Natural killer cell treated with Interleukin-12 subunit alpha and Interleukin-12 subunit beta and Interleukin-15 and Interleukin-18, amount 100 ng/mL, for 72 hours (primary cell): ENCODE results near the gene CACNA1B. TPM values are rescaled to one million over a fixed set of nuclear protein-coding genes. Genes with fewer than 3 reads are reported as not detected.

Experiments used
- ATAC-seq, 2 donors: fragments of 150-1000 bp; cut with Tn5 transposase in 1 of 2; sonication (Bioruptor Pico), chemical (Tn5 transposase) in 1 of 2; 2 replicates each; pipeline ENCODE4 v1.10.0; 2021
- DNase-seq: peaks from one replicate; pipeline ENCODE4 v3.0.0; 2022; ENCODE audit warnings: low spot score
- H3K27ac Mint-ChIP-seq, 2 donors: 1 replicate in 1 of 2; 2 replicates in 1 of 2; pipeline ENCODE4 v1.8.0; 2022; ENCODE audit warnings: mixed read lengths in 2 of 2, mild to moderate bottlenecking in 1 of 2, moderate library complexity in 1 of 2
- H3K27me3 Mint-ChIP-seq, 2 donors: 1 replicate in 1 of 2; 2 replicates in 1 of 2; pipeline ENCODE4 v1.8.0; 2022; ENCODE audit warnings: mixed read lengths in 2 of 2
- H3K36me3 Mint-ChIP-seq: one replicate; pipeline ENCODE4 v1.8.0; 2022; ENCODE audit warnings: mixed read lengths
- H3K4me1 Mint-ChIP-seq, 2 donors: 1 replicate in 1 of 2; 2 replicates in 1 of 2; pipeline ENCODE4 v1.8.0; 2022; ENCODE audit warnings: low read depth in 2 of 2, mixed read lengths in 2 of 2, mild to moderate bottlenecking in 1 of 2
- H3K4me3 Mint-ChIP-seq: one replicate; pipeline ENCODE4 v1.8.0; 2022; ENCODE audit warnings: mixed read lengths
- H3K9me3 Mint-ChIP-seq: 2 replicates; pipeline ENCODE4 v1.8.0; 2022; ENCODE audit warnings: mixed read lengths
- total RNA-seq, 2 donors: library from RNA; stranded (reverse); gene quantifications; one replicate each; pipeline ENCODE4 v1.2.3, GENCODE V29; 2022

Gene CACNA1B
- total RNA-seq, 2 donors from 2014 or later, result 0.11 to 0.90 TPM

GRCh38 chr9:137972988-137973470 lies 95.4 kb downstream of the CACNA1B start:
- Mint-ChIP-seq H3K4me3 (no peak overlapping the region), H3K9me3 (no peaks in the 10 kb centered on the region), H3K27me3 (peaks cover 8 to 21% of the 10 kb centered on the region in 2 donors), H3K4me1 (no peaks in the 10 kb centered on the region), H3K36me3 (no peaks in the 10 kb centered on the region), H3K27ac (no peak overlapping the region)
- DNase-seq (no peak), ATAC-seq (no peak)

- ATAC-seq (no peak), DNase-seq (no peak)
- H3K4me3 Mint-ChIP-seq, result no peak overlapping the region
- H3K4me1 Mint-ChIP-seq, result no peaks in the 10 kb centered on the region
- no peak overlapping the region for H3K27ac Mint-ChIP-seq
- no peaks in the 10 kb centered on the region for H3K36me3 Mint-ChIP-seq
- H3K27me3 Mint-ChIP-seq, result peaks cover 8 to 17% of the 10 kb centered on the region in 2 donors
- no peaks in the 10 kb centered on the region for H3K9me3 Mint-ChIP-seq
These were observed 96.3 kb downstream of the CACNA1B start for GRCh38 chr9:137973829-137974416.

DNA sequence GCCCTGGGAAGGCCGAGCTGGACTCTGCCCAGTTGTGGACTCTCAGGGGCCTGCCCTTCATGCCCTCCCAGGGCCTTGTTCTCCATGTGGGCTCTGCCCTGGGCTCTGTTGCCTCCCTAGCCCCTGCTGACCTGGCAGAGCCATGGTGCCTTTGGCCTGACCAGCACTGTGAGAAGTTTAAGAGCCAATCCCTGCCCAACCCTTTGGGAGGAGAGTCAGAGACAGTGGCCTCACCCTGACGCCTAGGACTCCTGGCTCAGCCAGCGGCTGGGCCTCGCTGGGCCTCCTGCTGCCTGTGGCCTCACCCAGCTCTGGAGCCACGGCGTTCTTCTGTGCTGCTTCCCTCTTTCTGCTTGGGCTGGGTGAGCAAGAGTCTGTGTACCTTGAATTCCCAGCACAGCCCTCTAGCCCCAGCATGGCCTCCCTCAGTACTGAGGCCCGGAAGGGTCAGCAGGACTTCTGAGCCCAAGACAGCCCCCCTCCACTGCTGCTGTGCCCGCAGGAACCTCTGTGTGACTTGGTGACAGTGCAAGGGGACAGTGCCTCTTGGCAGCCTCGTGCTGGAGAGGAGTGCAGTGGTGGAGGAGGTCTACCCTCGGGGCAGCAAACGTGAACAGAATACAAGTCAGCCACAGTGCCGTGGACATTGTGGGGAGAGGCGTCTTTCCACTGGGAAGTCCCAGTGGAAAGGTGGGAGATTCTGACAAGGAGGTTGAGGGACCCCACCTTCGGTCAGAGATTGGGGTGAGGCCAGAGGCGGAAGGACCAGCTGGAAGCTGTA lies 97.4 kb downstream of the CACNA1B start:
- Mint-ChIP-seq H3K4me1 (no peaks in the 10 kb centered on the region), H3K9me3 (no peaks in the 10 kb centered on the region), H3K27me3 (peaks cover 5 to 7% of the 10 kb centered on the region in 2 donors), H3K36me3 (no peaks in the 10 kb centered on the region), H3K27ac (no peak overlapping the region), H3K4me3 (no peak overlapping the region)
- ATAC-seq, result no peak
- no peak for DNase-seq

- ATAC-seq (no peak), DNase-seq (no peak)
- Mint-ChIP-seq H3K27ac (no peak overlapping the region), H3K4me1 (no peaks in the 10 kb centered on the region), H3K9me3 (no peaks in the 10 kb centered on the region), H3K36me3 (no peaks in the 10 kb centered on the region), H3K27me3 (peaks cover 2 to 3% of the 10 kb centered on the region in 2 donors), H3K4me3 (no peak overlapping the region)
These were observed 97.9 kb downstream of the CACNA1B start for GRCh38 chr9:137975527-137975913.

DNA sequence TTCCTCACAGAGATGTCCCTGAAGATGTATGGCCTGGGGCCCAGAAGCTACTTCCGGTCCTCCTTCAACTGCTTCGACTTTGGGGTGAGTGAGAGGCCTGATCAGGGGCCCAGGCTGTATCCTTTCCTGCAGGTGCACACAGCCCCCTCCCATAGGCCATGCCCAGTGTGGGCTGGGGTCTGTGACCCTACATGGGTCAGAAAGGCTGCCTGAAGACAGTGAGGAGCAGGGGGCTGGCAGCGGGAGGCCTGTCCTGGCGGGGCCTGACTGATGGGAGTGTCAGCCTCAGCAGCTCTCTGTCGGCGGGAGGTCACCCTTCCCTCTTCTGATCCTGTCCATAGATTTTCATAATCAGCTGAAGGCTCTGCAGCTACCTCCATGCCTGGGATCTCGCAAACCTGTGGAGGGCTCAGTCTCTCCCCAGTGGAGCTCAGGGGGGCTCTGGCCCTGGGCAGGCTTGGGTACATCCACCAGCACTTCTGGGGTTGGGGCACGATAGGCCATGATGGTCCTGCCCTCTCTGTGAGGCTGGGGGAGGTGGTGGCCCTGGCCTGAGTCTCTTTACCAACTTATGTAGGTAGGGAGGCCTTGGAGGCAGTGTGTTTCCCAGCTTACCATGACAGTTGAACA lies 98.5 kb downstream of the CACNA1B start:
- no peaks in the 10 kb centered on the region for H3K9me3 Mint-ChIP-seq

DNA sequence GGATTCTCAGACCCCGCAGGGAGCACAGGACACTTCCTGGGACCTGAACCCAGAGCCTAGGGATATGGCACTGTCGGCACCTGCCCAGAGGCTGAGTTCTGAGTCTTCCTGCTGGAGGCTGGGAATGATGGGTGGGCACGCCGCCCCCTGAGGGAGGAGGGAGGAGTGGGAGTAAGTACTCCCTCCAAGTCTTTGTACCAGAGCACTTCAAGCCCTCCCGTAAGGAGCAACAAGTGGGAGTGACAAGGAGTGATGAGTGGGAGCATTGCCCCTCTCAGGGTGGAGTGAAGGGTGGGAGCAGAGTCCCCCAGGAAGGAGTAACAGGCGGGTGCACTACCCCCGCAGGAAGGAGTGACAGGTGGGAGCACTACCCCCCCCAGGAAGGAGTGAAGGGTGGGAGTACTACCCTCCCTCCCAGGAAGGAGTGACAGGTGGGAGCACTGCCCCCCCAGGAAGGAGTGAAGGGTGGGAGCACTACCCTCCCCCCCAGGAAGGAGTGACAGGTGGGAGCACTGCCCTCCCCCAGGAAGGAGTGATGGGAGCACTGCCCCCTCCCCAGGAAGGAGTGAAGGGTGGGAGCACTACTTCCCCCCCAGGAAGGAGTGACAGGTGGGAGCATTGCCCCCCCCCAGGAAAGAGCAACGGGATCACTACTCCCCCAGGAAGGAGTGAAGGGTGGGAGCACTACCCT lies 100.1 kb downstream of the CACNA1B start:
- H3K36me3 Mint-ChIP-seq, result no peaks in the 10 kb centered on the region
- H3K27me3 Mint-ChIP-seq, result peaks cover 7 to 19% of the 10 kb centered on the region in 2 donors
- no peaks in the 10 kb centered on the region for H3K4me1 Mint-ChIP-seq
- DNase-seq (no peak), ATAC-seq (no peak)
- H3K4me3 Mint-ChIP-seq, result no peak overlapping the region
- no peaks in the 10 kb centered on the region for H3K9me3 Mint-ChIP-seq
- no peak overlapping the region for H3K27ac Mint-ChIP-seq

More for the DNA sequence above, 98.5 kb downstream of the CACNA1B start:
- no peak overlapping the region for H3K4me3 Mint-ChIP-seq
- DNase-seq (no peak), ATAC-seq (no peak)
- H3K4me1 Mint-ChIP-seq, result no peaks in the 10 kb centered on the region
- peaks cover 2 to 3% of the 10 kb centered on the region in 2 donors for H3K27me3 Mint-ChIP-seq
- no peak overlapping the region for H3K27ac Mint-ChIP-seq
- H3K36me3 Mint-ChIP-seq, result no peaks in the 10 kb centered on the region

GRCh38 chr9:137978262-137978714 lies 100.7 kb downstream of the CACNA1B start:
- no peak overlapping the region for H3K27ac Mint-ChIP-seq
- H3K27me3 Mint-ChIP-seq, result peaks cover 7 to 19% of the 10 kb centered on the region in 2 donors
- H3K36me3 Mint-ChIP-seq, result no peaks in the 10 kb centered on the region
- H3K9me3 Mint-ChIP-seq, result no peaks in the 10 kb centered on the region
- H3K4me3 Mint-ChIP-seq, result no peak overlapping the region
- no peak for DNase-seq
- ATAC-seq, result no peak
- H3K4me1 Mint-ChIP-seq, result no peaks in the 10 kb centered on the region

DNA sequence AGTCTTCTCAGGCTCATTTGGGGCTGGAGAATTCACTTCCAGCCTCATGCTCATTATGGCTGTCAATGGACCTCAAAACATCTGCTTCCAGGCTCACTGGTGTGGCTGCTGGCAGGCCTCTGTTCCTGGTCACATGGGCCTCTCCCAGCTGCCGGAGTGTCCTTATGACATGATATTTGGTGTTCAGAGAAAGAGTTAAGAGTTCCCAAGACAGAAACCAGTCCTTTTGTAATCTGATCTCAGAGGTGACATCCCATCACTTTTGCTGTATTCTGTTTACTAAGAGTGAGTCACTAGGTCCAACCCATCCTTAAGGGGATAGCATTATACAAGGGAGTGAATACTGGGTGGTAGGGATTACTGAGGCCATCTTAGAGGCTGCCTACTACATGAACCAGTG lies 104.6 kb downstream of the CACNA1B start:
- H3K27ac Mint-ChIP-seq, result no peak overlapping the region
- H3K4me3 Mint-ChIP-seq, result no peak overlapping the region
- ATAC-seq, result no peak
- H3K9me3 Mint-ChIP-seq, result no peaks in the 10 kb centered on the region
- no peaks in the 10 kb centered on the region for H3K36me3 Mint-ChIP-seq
- no peak for DNase-seq
- peaks cover 9 to 19% of the 10 kb centered on the region in 2 donors for H3K27me3 Mint-ChIP-seq
- H3K4me1 Mint-ChIP-seq, result no peaks in the 10 kb centered on the region

- no peak for ATAC-seq
- no peaks in the 10 kb centered on the region for H3K9me3 Mint-ChIP-seq
- DNase-seq, result no peak
- no peaks in the 10 kb centered on the region for H3K36me3 Mint-ChIP-seq
- no peak overlapping the region for H3K27ac Mint-ChIP-seq
- H3K4me3 Mint-ChIP-seq, result no peak overlapping the region
- no peaks in the 10 kb centered on the region for H3K4me1 Mint-ChIP-seq
- peaks cover 19 to 29% of the 10 kb centered on the region in 2 donors for H3K27me3 Mint-ChIP-seq
These were observed 106.4 kb downstream of the CACNA1B start for GRCh38 chr9:137984005-137984404.

GRCh38 chr9:137984520-137985257 lies 107.1 kb downstream of the CACNA1B start:
- Mint-ChIP-seq H3K9me3 (no peaks in the 10 kb centered on the region), H3K27me3 (peaks cover 19 to 35% of the 10 kb centered on the region in 2 donors), H3K27ac (no peak overlapping the region), H3K4me1 (no peaks in the 10 kb centered on the region), H3K4me3 (no peak overlapping the region), H3K36me3 (no peaks in the 10 kb centered on the region)
- DNase-seq, result no peak
- ATAC-seq, result no peak

DNA sequence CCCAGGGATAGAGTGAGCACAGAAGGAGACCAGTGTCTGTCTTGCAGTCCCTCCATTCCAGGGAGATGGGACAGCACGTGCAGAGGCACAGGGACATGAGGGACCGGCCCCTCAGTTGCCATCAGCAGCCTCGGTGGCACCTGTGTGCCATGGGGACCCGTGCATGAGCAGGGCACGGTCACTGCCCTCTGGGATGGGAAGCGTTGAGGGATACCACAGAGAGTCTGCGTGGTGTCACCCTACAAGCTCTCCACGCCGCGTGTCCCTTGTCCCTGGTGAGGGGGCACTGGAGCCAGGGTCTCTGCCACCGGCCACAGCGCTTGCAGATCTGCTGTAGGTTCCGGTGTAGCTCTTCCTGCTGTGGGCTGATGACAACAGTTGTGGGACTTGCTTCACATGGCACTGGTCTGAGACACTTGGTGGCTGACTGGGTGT lies 108.1 kb downstream of the CACNA1B start:
- H3K27ac Mint-ChIP-seq, result no peak overlapping the region
- DNase-seq (no peak), ATAC-seq (no peak)
- H3K27me3 Mint-ChIP-seq, result peaks cover 23 to 37% of the 10 kb centered on the region in 2 donors
- H3K4me1 Mint-ChIP-seq, result no peaks in the 10 kb centered on the region
- H3K36me3 Mint-ChIP-seq, result no peaks in the 10 kb centered on the region
- no peak overlapping the region for H3K4me3 Mint-ChIP-seq
- H3K9me3 Mint-ChIP-seq, result no peaks in the 10 kb centered on the region

DNA sequence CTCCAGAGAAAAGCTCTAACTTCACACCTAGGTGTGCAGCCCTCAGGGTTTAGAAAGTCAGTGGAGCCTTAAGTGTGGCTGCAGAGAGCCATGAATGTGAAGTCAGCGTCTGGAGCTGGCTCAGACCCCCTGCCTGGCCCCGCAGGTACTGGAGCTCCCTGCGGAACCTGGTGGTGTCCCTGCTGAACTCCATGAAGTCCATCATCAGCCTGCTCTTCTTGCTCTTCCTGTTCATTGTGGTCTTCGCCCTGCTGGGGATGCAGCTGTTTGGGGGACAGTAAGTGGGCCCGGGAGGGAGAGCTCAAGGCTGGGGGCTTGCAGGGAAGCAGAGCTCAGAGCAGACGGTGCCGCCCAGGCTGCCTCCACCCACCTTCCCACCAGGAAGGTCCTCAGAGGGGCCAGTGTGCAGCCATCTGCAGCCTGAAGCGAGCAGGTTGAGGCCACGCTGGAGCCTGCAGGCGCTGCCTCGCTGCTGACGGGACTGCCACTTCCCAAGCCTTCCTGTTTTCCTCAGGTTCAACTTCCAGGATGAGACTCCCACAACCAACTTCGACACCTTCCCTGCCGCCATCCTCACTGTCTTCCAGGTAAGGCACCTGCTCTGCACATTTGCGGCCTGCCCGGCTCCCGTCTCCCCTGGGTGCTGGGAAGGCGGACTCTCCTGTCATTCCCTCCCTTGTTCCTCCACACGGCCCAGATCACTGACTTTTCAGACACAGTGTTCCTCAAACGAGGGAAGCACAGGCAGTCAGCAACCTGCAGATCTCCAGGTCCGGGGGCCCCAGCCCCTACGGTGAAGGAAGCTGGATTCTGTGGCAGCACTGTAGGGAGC lies 108.9 kb downstream of the CACNA1B start:
- DNase-seq, result no peak

More for the DNA sequence above, 108.9 kb downstream of the CACNA1B start:
- H3K27me3 Mint-ChIP-seq, result peaks cover 28 to 35% of the 10 kb centered on the region in 2 donors
- no peaks in the 10 kb centered on the region for H3K9me3 Mint-ChIP-seq
- no peaks in the 10 kb centered on the region for H3K36me3 Mint-ChIP-seq
- H3K4me3 Mint-ChIP-seq, result no peak overlapping the region
- H3K27ac Mint-ChIP-seq, result no peak overlapping the region
- no peaks in the 10 kb centered on the region for H3K4me1 Mint-ChIP-seq
- ATAC-seq, result no peak
